SHP77 (cell line): ENCODE results near the gene ZDHHC6.
"Not testable (repeated sequence)": the region's sequence is repeated elsewhere in the genome, so short reads cannot be mapped to it uniquely, and the experiment has no call there.

ENCODE experiments used
- DNase-seq, 2 experiments: peaks; one replicate each; lab custom pipeline; 2025; lab: John Stamatoyannopoulos, UW

Gene ZDHHC6

DNA sequence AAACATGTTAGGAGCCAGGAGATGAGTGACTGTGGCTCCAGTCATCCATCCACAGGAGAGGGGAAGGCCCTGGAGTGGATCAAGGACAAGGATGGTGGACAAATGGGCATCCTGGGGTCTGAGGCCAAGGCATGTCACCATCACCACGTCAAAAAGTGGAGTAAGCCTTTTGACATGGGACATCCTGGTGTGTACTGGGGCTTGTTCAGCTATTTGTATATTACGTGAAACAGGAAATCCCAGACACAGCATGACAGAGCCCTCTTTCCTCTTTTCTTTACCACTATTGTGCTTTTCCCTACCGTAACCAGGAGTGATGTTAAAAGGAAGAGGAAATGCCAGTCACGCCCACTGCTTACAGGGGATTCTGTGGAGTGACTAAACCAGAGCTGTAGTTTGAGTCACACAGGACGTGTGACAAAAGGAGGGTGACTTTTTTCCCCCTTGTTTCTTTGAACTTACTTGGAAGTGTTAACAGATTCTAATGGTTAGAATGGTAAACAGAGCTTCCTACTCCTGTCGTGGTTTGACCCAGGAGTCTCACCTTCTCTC lies 57.4 kb downstream of the ZDHHC6 start:
- DNase-seq: no peak

DNA sequence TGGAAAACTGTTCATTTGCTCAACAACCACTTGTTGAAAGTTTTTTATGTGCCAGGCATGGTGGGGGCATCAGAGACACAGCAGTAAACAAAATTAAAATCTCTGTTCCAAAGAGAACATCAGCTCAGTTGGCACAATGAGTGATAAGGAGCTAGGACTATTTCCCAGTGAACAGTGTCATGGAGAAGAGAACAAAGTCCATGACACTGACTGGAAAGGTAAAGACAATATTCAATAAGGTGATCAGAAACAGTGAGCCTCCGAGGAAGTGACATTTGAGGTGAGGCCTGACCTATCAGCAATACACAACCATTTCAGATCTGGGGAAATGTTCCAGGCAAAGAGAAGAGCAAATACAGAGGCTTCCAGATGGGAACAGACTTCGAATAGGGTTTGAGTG lies 58.2 kb downstream of the ZDHHC6 start:
- no peak for DNase-seq

DNA sequence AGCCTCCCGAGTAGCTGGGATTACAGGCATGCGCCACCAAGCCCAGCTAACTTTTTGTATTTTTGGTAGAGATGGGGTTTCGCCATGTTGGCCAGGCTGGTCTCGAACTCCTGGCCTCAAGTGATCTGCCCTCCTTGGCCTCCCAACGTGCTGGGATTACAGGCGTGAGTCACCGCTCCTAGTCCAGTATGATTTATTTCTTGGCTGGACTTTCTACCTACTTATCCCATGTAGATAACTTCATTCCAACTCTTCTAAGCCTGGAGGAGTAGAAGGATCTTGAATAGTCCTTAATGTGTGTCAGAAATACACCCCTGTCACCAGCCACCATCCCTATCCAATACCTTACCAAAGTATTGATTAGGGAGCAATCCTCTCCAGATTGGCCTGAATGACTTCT lies 58.7 kb downstream of the ZDHHC6 start:
- not testable (repeated sequence) for DNase-seq

DNA sequence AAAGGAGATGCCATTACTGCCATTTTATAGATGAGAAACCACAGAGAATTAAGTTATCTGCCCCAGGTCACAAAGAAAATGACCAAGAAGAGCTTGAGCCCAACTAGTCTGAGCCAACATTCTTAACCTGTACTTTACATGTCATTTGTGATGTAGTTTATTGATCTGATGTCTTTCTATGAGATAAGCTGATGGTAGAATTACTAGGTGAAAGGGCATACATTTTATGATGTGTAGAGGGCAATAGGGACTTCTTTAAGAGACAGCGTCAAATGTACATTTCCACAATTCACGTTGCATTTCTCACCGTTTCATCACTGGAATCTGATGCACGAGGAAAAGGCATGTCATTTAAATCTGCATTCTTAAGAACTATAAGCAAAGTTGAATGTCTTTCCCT lies 61.5 kb downstream of the ZDHHC6 start:
- DNase-seq: no peak

DNA sequence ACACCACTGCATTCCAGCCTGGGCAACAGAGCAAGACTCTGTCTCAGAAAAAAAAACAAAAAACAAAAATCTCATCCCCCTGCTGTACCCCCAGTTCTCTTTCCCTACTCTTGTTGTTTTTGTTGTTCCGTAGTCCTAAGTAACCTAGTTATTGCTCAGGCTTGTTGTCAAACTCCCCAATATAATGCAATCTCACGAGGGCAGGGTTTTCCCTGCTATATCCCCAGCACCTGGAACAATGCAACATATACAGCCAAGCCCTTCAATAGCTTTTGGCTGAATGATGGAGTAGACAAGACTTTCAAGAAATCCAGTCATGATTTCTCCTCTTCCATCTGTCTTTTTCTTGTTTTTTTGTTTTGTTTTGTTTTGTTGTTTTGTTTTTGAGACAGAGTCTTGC lies 62.6 kb downstream of the ZDHHC6 start:
- no peak for DNase-seq

DNA sequence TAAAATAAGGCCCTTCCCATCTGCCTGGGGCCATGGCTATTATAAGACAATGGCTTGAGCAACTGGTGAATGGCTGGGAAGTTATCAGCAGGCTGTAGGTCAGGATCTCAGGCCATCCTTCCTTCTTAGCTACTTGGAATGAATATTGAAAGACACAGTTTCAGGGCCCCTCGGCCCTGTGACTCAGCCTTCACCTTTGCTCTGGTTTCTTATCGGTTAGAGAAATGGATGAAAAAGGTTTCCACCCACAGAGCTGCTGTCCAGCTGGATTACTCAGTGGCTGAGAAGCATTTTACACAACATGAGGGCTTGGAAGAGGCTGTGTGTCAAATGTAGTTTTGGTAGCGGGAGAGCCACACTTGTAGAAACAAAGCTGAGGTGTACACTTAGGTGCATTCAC lies 63.4 kb downstream of the ZDHHC6 start:
- no peak for DNase-seq

DNA sequence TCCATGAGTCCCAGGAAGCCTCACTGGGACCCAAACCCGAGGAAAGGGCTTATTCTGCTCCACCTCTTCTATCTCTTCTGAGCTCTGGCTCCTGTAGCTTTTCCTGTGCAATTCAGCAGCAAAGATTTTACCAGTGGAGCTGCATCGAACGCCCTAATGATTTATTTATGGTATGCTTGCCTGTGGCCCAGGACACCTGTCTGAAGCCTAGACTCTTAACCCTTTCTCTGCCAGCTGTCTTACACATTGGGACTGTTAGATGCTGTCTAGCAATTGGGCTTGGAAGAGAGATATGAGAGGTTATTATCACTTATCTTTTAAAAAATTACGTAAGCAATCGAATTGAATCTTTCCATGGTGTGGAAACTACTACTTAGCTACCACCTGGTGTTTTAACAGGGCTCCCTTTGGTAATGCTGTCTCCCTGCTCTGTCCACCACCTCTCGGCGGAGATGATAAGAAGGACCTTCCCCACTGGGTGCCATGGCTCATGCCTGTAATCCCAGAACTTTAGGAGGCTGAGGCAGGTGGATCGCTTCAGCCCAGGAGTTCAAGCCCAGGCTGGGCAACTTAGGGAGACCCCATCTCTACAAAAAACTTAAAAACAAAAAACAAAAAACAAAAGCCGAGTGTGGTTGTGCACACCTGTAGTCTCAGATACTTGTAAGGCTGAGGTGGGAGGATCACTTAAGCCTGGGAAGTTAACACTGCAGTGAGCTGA lies 64.0 kb downstream of the ZDHHC6 start:
- DNase-seq: no peak
